Mesenteric fat pad (tissue), 1 donor: Measurements from ENCODE around the gene CHMP6. TPM values are rescaled to one million over a fixed set of nuclear protein-coding genes. Genes with fewer than 3 reads are reported as not detected.

ENCODE experiments used
- DNase-seq: peaks from one replicate; pipeline ENCODE4 v3.0.0-alpha.2; 2020; ENCODE audit warnings: low spot score
- long read RNA-seq: library from polyadenylated mRNA; unstranded; transcript quantifications from one replicate; pipeline ENCODE4 v2.0.0, GENCODE V29; 2020
- total RNA-seq: library from RNA; stranded (reverse); fragmentation: NEBNext Ultra II Directional; extraction: Animal tissue kit (Norgen Biotek cat#: 25700); gene quantifications from one replicate; pipeline ENCODE4 v1.2.1, GENCODE V29; 2021
- donor health status: DM: yes; HTN: yes; CAD: no.

Gene CHMP6
- 25.3 TPM for total RNA-seq
- long read RNA-seq, transcript CHMP6-201 (8 exons, 1,664 nt), result major isoform, 256 of 276 reads
- long read RNA-seq, partial matches to known transcripts, result 13 of 276 reads
- long read RNA-seq, other reads (novel, unspliced or antisense), result 7 of 276 reads

- no peak for DNase-seq
Measured at GRCh38 chr17:80991645-80992076, at the start of gene CHMP6. TSS of gene CHMP6 (plus strand) at chr17:80991841. CDS start at chr17:80991919, 78 bp downstream.

- DNase-seq, result no peak
Measured at GRCh38 chr17:80942423-80943345, 49.0 kb upstream of the CHMP6 start.

- DNase-seq, result no peak
Measured at GRCh38 chr17:80943346-80944145, 48.1 kb upstream of the CHMP6 start.

DNA sequence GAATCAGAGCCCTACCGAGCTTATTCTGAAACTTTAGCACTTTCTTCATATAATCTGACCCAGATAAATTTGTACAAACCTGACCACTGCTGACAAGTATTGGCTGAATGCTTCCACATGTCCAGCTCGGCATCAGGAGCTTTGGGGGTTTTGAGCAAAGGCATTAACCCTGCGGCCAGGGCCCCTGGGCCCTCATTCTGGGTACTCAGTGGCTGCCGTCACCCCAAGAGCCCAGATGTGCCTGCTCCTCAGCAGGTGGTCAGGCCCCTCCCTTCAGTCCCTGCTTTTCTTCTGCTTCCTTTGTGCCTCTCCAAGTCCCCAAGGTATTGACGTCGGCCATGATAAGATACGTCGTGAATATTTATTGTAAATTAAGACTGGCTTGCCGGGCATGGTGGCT is 47.3 kb upstream of the CHMP6 start:
- DNase-seq, result no peak

DNA sequence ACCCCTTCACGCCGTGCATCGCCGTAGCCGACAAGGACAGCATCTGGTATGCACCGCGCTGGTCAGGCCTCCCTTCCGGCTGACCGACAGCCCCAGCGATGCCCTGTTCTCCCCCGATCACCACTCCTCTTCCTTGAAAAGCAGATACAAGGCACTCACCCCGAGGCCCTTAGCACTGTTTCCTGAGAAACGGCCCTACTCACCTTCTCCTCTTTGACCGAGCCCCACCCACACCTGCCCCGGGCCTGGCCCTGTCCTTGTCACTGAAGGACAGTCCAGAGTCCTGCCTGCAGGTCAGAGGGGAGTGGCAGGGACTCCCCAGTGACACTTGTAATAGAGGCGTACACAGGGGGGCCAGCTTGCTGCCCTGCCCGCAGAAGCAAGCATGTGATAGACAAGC is 45.9 kb upstream of the CHMP6 start:
- DNase-seq, result no peak

GRCh38 chr17:80946449-80946848 is 45.2 kb upstream of the CHMP6 start:
- no peak for DNase-seq

GRCh38 chr17:80947200-80947940 is 44.3 kb upstream of the CHMP6 start:
- no peak for DNase-seq

DNA sequence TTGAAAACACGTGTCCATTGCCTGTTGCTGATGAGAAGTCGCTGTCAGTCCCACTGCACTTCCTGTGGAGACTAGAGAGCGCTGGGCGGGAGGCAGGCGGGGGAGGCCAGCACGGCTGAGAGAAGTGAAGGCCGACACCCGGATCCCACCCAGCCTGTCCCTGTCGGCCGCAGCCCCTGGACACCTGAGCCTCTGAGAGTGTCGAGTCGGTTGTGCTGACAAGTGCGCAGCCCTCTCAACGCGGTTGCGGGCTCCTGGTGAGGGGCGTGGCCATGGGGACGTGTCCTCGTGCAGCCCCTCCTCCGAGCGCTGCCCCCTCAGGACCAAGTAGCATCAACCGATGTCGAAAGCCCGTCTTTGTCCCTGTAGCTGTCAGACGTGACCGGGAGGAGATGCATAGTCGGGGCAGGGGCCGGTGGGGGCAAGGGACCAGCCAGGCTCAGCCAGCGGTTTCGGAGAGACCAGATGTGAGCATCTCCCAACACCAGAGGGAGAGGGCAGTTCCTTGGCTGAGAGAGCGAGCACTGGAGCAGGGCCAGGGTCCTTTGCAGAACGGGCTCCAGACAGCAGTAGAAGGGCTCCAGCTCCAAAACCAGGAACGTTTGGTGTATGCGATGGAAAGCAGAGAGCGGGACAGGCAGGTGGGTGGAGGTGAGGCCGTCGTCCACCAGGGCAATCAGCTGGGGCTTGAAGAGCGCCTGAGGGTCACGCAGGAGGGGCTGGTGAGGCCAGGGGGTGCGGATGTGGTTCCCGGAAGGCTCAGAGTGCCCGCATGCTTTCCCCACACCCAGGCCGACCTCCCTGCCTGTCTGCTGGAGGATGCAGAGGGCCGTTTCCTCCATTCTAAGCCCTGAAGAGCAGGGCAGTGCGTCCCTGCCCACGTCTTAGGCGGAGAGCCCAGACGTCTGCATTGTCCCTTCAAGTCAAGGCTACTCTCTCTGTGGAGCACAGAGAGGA is 43.3 kb upstream of the CHMP6 start:
- DNase-seq, result no peak

DNA sequence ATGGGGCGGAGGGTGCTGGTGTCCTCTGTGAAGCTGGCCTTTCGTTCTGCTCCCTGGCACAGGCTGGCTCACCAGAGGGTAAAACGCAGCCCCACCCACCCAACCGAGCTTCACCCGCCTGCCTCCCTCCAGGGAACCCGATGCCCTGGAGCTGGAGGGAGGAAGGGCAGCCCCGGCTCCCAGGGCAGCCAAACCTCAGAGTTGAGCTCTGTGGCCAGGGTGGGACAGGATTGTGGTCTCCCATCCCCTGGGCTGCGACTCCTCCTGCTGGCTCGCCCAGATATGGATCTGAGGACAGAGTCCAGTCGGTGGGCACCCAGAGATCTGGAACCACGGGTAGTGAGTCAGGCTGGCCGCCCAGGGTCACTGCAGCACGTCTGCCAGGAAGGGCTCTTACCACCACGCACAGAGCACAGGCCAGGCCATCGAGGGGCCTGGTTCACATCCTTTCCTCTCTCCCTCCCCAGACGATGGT is 42.6 kb upstream of the CHMP6 start:
- DNase-seq, result no peak

GRCh38 chr17:80949451-80950421 is 41.9 kb upstream of the CHMP6 start:
- DNase-seq, result no peak

DNA sequence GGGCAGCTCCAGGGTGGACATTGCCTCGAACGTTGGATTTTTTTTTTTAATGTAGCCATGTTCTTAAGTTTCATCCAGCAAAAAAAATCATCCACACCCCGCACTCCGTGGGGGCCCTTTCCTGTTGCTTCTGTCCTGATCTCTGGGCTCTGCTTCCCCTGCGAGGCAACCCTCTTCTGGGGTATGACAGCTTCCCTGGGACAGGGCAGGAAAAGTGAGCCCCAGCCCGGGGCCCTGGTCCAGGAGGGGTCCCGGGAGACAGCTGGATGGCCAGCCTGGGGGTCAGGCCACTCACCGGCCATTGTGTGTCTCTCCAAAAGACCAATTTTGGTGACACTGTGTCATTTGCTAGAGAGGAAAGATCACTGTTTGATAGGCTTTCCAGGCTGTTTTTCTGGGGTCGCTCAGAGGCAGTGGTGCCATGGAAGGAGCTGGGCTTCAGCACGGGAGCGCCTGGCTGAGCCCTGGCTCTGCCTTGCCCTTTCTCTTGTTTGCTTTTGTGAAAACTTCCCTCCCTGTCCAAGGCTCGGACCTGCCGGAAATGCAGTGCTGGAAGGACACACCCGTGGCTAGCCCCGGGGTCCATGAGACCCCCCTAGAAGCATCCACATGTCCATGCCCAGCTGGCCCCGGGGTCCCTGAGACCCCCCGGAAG is 41.0 kb upstream of the CHMP6 start:
- DNase-seq, result no peak

DNA sequence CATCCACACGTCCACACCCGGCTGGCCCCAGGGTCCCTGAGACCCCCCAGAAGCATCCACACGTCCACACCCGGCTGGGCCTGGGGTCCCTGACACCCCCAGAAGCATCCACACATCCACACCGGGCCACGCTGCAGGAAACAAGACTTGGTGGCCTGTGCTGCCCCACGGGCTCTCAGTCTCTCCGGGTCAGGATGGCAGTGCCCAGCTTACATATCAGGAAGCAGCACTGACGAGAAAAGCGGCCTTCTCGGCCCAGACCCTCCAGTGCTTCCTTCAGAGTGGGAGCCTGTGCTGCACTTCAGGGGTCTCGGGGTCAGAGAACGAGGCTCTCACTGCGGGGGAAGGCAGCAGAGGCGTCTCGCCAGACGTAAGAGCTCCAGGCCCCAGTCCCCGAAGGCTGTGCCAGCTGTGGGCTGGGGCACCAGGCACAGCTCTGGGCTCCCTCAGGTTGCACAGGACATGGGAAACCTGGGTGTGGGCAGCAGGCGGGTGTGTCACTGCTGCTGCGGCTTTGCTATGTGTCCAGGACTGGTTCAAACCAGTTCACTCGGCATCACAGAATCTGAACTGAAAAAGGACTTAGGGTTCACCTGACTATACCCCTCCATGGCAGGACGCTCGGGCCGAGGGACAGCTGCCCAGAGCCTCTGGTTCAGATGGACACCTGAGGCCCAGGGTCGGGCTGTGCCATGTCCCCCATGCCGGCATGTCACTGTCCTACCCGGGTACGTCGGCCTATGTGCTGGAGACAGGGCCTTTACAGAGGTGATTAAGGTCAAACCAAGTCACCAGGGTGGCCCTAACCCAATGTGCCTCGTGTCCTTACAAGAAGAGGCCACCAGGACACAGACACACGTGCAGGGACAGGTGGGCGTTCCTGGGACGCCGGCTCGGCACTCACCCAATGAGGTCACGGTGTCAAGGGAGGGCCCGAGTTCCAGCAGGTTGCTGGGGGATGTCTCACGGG is 40.2 kb upstream of the CHMP6 start:
- no peak for DNase-seq

DNA sequence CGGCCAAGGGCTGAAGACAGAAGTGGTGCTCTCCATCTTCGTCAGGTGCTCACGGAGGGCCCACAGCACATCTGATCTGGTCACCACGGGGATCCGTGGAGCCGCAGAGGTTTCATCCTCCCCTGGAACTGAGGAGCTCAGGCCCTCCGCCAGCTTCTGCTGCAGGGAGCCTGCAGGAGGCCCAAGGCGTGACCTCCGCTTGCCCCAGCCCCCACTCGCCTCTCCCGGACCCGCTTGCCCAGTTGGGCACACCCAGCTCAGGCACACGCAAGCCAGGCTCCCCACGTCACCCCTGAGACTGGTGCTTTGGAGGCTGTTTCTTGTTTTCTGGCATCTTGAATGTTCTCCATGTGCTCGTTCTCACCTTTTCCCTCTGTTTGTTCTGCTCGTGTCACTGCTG is 39.4 kb upstream of the CHMP6 start:
- no peak for DNase-seq

DNA sequence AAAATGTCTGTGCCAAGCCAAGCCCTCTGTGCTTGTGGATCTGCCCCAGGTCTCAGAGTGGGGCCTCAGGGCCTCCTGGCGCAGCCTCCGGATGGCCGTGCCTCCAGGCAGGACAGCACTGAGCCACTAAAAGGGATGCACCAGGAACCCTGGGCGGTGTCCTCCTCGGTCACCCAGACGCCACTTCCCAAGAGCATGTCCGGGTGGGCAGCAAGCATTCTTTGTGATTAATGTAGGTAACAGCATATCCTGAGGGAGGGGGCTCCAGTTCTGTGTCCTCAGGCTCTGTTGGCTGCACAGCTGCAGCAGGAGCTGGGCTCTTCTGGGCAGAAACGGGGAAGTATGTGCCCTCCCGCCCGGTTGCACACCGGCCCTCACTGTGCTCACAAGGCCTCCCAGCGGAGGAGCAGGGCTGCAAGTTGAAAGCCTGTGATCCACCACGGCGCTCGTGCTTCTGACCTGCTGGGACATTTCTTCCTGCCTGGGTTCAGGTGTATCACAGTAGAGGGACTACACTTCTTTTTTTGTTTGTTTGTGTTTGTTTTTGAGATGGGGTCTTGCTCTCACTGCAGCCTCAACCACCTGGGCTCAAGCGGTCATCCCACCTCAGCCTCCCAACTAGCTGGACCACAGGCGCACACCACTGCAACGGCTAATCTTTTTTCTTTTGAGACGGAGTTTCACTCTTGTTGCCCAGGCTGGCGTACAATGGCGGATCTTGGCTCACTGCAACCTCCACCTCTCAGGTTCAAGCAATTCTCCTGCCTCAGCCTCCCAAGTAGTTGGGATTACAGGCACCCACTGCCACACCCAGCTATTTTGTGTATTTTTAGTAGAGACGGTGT is 37.9 kb upstream of the CHMP6 start:
- no peak for DNase-seq

DNA sequence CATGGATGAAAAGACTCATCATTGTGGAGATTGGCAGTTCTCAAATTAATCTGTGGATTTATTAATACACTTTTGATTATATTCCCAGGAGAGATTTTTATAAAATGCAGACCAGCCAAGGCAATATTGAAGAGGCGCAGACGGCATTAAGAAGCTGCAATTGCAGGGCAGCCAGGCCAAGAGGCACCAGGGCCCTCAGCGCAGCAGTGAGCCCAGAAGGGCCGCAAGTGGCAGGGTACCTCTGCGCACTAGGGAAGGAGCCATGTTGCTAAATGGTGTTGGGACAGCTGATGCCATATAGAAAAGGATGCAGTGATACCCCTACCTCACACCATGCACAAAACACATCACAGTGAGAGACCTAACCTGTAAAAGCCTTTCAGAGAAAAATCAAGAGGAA is 36.6 kb upstream of the CHMP6 start:
- no peak for DNase-seq

GRCh38 chr17:80955671-80956280 is 35.9 kb upstream of the CHMP6 start:
- no peak for DNase-seq
